HFF-Myc (cell line): ENCODE results near the gene NUP62.
"Not testable (repeated sequence)": the region's sequence is repeated elsewhere in the genome, so short reads cannot be mapped to it uniquely, and the experiment has no call there.

Experiments
- DNase-seq: peaks from one replicate; pipeline ENCODE4 v3.0.0-alpha.2; 2011; ENCODE audit warnings: low read depth; ENCODE audit errors: extremely low read depth
- H3K4me3 ChIP-seq: replicated peaks from 2 replicates; pipeline ENCODE4 v1.5.1; 2011; ENCODE audit warnings: low read depth, mild to moderate bottlenecking, control low read depth, low read length
- TF ChIP-seq, protein P1 (sequence below): IDR thresholded peaks from 2 replicates; pipeline ENCODE4 v1.5.1; 2012; ENCODE audit warnings: mild to moderate bottlenecking, low read depth, low read length, control low read depth; ENCODE audit errors: missing control alignments

The NUP62 gene

GRCh38 chr19:49972841-49973240 lies 43.5 kb upstream of the NUP62 start:
- DNase-seq, result no peak
- H3K4me3 ChIP-seq, result no peak overlapping the region
- TF ChIP-seq, protein P1, sequence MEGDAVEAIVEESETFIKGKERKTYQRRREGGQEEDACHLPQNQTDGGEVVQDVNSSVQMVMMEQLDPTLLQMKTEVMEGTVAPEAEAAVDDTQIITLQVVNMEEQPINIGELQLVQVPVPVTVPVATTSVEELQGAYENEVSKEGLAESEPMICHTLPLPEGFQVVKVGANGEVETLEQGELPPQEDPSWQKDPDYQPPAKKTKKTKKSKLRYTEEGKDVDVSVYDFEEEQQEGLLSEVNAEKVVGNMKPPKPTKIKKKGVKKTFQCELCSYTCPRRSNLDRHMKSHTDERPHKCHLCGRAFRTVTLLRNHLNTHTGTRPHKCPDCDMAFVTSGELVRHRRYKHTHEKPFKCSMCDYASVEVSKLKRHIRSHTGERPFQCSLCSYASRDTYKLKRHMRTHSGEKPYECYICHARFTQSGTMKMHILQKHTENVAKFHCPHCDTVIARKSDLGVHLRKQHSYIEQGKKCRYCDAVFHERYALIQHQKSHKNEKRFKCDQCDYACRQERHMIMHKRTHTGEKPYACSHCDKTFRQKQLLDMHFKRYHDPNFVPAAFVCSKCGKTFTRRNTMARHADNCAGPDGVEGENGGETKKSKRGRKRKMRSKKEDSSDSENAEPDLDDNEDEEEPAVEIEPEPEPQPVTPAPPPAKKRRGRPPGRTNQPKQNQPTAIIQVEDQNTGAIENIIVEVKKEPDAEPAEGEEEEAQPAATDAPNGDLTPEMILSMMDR, result no peak

- H3K4me3 ChIP-seq, result no peak overlapping the region
- DNase-seq, result no peak
- TF ChIP-seq, protein P1, result no peak
Observed at GRCh38 chr19:49971991-49972411, 42.7 kb upstream of the NUP62 start.

- H3K4me3 ChIP-seq, DNase-seq: not testable (repeated sequence)
Observed at GRCh38 chr19:49969355-49969754, 40.1 kb upstream of the NUP62 start.

- H3K4me3 ChIP-seq, result no peak overlapping the region
- TF ChIP-seq, protein P1, result no peak
- DNase-seq, result no peak
Observed at GRCh38 chr19:49968279-49968922, 39.1 kb upstream of the NUP62 start.

- not testable (repeated sequence) for H3K4me3 ChIP-seq, DNase-seq
Observed at GRCh38 chr19:49960980-49961379, 31.7 kb upstream of the NUP62 start, which contains the start of gene SIGLEC11. Gene SIGLEC11 (minus strand): TSS chr19:49961172. CDS start chr19:49961081, 91 bp downstream.

DNA sequence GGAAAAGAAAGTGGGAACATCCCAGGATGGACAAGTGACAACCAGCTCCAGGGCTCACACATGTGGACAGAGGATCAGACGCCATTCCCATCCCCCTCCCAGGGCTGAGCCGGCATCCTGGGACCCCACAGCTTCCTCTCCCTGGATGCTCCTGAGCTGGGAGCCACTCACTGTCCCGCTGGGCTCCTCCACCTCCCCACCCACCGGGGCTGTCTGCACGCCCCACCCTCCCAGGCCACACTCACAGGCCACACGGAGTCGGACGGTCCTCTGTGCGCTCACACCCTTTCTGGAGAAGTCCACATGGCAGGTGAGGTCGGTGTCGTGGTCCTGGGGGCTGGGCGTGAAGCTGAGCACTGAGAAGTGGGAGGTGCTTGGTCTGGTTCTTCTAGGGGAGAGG lies 30.6 kb upstream of the NUP62 start:
- not testable (repeated sequence) for H3K4me3 ChIP-seq, DNase-seq

DNA sequence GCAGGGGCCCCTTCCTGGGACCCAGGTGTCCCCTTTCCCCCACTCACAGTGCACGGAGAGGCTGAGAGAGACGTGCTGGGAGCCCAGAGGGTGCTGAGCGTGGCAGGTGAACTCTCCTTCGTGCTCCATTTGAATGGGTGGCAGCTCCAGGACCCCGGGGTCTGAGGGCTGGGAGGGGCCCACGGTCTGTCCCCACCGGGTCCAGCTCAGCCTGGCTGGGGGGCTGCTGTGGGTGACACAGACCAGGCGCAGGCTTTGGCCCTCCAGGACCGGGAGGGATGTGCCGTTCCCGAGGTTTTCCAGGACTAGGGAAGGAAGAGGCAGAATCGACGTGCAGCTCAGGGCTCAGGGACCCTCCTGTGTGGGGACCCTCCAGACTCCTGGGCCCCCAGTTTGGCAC lies 29.3 kb upstream of the NUP62 start:
- H3K4me3 ChIP-seq, DNase-seq: not testable (repeated sequence)

- H3K4me3 ChIP-seq, DNase-seq: not testable (repeated sequence)
Observed at GRCh38 chr19:49958144-49958543, 28.8 kb upstream of the NUP62 start.

- TF ChIP-seq, protein P1, result no peak
- no peak for DNase-seq
- H3K4me3 ChIP-seq, result no peak overlapping the region
Observed at GRCh38 chr19:49957262-49957915, 28.1 kb upstream of the NUP62 start.
